CD8-positive, alpha-beta memory T cell (primary cell): ENCODE data around the gene PRR36. TPM values are rescaled to one million over a fixed set of nuclear protein-coding genes. Genes with fewer than 3 reads are reported as not detected.
A peak's percentile ranks its signal among the peaks of the same experiment; 100 is the strongest.

Experiments
- CTCF ChIA-PET: fragments of 350-600 bp; sonication (Branson Sonifier 250); formaldehyde crosslinking; loops from one replicate; lab custom pipeline; 2021; ENCODE audit warnings: antibody characterized with exemption; lab: Charles Lee
- POLR2A ChIA-PET: fragments of 350-600 bp; sonication (Branson Sonifier 250); formaldehyde crosslinking; loops from one replicate; lab custom pipeline; 2021; ENCODE audit warnings: antibody characterized with exemption; lab: Charles Lee
- DNase-seq, 5 donors: peaks; one replicate each; pipeline versions ENCODE4 v3.0.0 to v3.0.0-alpha.2; 2020 to 2022; ENCODE audit warnings: mixed read lengths in 1 of 5
- H3K27ac ChIP-seq: one replicate; pipeline ENCODE4 v1.7.0; 2013; ENCODE audit warnings: low read depth, mild to moderate bottlenecking, low read length, moderate library complexity
- H3K27me3 ChIP-seq: 2 replicates; pipeline ENCODE4 v1.7.0; 2013; ENCODE audit warnings: low read length, mild to moderate bottlenecking; ENCODE audit not compliant: insufficient read depth, poor library complexity, severe bottlenecking
- H3K36me3 ChIP-seq: 2 replicates; pipeline ENCODE4 v1.7.0; 2013; ENCODE audit warnings: mild to moderate bottlenecking, low read length, moderate library complexity; ENCODE audit not compliant: insufficient read depth
- H3K4me1 ChIP-seq: 2 replicates; pipeline ENCODE4 v1.7.0; 2013; ENCODE audit warnings: mild to moderate bottlenecking, low read length, moderate library complexity; ENCODE audit not compliant: insufficient read depth
- H3K4me3 ChIP-seq: 2 replicates; pipeline ENCODE4 v1.7.0; 2013; ENCODE audit warnings: mild to moderate bottlenecking, low read length
- H3K9me3 ChIP-seq: 2 replicates; pipeline ENCODE4 v1.7.0; 2013; ENCODE audit warnings: mild to moderate bottlenecking, low read length
- H3K27ac Mint-ChIP-seq, 8 donors: one replicate each; pipeline ENCODE4 v1.8.0; 2020 to 2021; ENCODE audit warnings: mixed read lengths in 8 of 8, mild to moderate bottlenecking in 6 of 8, inconsistent platforms in 3 of 8, moderate library complexity in 3 of 8
- H3K27me3 Mint-ChIP-seq, 2 donors: one replicate each; pipeline ENCODE4 v1.8.0; 2020 to 2021; ENCODE audit warnings: mixed read lengths in 2 of 2, mild to moderate bottlenecking in 1 of 2, moderate library complexity in 1 of 2
- H3K36me3 Mint-ChIP-seq, 3 donors: one replicate each; pipeline ENCODE4 v1.8.0; 2020 to 2021; ENCODE audit warnings: mixed read lengths in 3 of 3, inconsistent platforms in 1 of 3, mild to moderate bottlenecking in 1 of 3
- H3K4me1 Mint-ChIP-seq, 3 donors: one replicate each; pipeline ENCODE4 v1.8.0; 2020 to 2021; ENCODE audit warnings: mixed read lengths in 3 of 3, inconsistent platforms in 1 of 3, mild to moderate bottlenecking in 1 of 3
- H3K4me3 Mint-ChIP-seq, 7 donors: one replicate each; pipeline ENCODE4 v1.8.0; 2020 to 2021; ENCODE audit warnings: mixed read lengths in 7 of 7, mild to moderate bottlenecking in 6 of 7, moderate library complexity in 4 of 7, inconsistent platforms in 2 of 7
- H3K9me3 Mint-ChIP-seq, 5 donors: one replicate each; pipeline ENCODE4 v1.8.0; 2020 to 2022; ENCODE audit warnings: mixed read lengths in 5 of 5, mild to moderate bottlenecking in 3 of 5, moderate library complexity in 2 of 5, inconsistent platforms in 1 of 5
- polyA plus RNA-seq: library from polyadenylated mRNA; unstranded; fragments of 300-500 nt; fragmentation: Illumina TruSeq; gene quantifications from one replicate; pipeline ENCODE4 v1.2.3, GENCODE V29; 2021
- total RNA-seq, 2 experiments: library from RNA; stranded (reverse); gene quantifications; one replicate each; pipeline ENCODE4 v1.2.3, GENCODE V29; 2021

PRR36 gene
- total and polyA plus RNA-seq, 3 experiments from 2014 or later = not detected

DNA sequence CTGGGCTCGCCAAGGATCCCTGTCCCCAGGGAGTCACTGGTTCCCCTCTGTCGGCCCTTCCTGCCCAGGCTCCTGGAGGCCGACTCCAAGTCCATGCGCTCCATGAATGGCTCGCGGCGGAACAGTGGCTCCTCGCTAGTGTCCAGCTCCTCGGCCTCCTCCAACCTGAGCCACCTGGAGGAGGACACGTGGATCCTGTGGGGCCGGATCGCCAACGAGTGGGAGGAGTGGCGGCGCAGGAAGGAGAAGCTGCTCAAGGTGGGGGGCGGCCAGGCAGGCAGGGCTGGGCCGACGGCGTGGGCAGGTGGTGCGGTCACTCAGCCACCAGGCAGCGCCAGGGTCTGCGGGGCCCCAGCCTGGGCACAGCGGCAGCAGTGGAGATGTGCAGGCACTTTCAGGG is 26.5 kb downstream of the PRR36 start:
- no peaks in the 10 kb centered on the region for H3K9me3 ChIP-seq
- Mint-ChIP-seq H3K9me3 (no peaks in the 10 kb centered on the region), H3K4me3 (no peak overlapping the region), H3K4me1 (no peaks in the 10 kb centered on the region), H3K27ac (no peak overlapping the region), H3K36me3 (no peaks in the 10 kb centered on the region), H3K27me3 (no peaks in the 10 kb centered on the region)
- POLR2A ChIA-PET = no interaction called here
- CTCF ChIA-PET = interaction anchor here (0.6 kb wide), 1 partner anchor 189 kb away, joined by 3 read pairs; no protein-coding TSS in a partner anchor
- DNase-seq = no peak
- H3K27me3 ChIP-seq = no peaks in the 10 kb centered on the region
- H3K4me3 ChIP-seq = no peak overlapping the region
- no peak overlapping the region for H3K27ac ChIP-seq
- H3K36me3 ChIP-seq = no peaks in the 10 kb centered on the region
- H3K4me1 ChIP-seq = no peaks in the 10 kb centered on the region

DNA sequence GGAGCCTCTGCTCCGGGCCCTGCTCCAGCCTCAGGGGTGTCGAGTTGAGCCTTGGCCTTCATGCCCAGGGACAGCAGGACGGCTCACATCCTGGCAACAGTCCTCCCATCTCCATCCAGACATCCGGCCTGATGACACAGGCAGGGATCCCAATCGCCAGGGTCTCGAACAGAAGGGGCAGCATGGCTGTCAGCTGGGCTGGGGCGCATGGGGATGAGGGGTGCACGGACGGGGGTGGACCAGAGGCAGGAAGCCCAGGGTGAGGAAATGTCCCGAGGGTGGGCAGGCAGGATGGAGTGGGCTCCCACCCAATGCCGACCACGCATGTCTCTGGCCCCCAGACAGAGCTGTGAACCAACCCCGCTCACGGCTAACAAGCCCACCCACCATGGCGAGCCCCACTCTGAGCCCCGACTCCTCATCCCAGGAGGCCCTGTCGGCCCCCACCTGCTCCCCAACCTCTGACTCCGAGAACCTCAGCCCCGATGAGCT is 28.0 kb downstream of the PRR36 start:
- no peak overlapping the region for H3K4me3 Mint-ChIP-seq
- POLR2A ChIA-PET = no interaction called here
- no peaks in the 10 kb centered on the region for H3K27me3 Mint-ChIP-seq
- CTCF ChIA-PET = no interaction called here
- H3K4me3 ChIP-seq = no peak overlapping the region
- no peaks in the 10 kb centered on the region for H3K36me3 Mint-ChIP-seq
- no peak overlapping the region for H3K27ac Mint-ChIP-seq
- H3K9me3 ChIP-seq = no peaks in the 10 kb centered on the region
- no peaks in the 10 kb centered on the region for H3K4me1 ChIP-seq
- no peaks in the 10 kb centered on the region for H3K9me3 Mint-ChIP-seq
- no peaks in the 10 kb centered on the region for H3K36me3 ChIP-seq
- no peak for DNase-seq
- no peaks in the 10 kb centered on the region for H3K27me3 ChIP-seq
- H3K27ac ChIP-seq = no peak overlapping the region
- H3K4me1 Mint-ChIP-seq = no peaks in the 10 kb centered on the region

DNA sequence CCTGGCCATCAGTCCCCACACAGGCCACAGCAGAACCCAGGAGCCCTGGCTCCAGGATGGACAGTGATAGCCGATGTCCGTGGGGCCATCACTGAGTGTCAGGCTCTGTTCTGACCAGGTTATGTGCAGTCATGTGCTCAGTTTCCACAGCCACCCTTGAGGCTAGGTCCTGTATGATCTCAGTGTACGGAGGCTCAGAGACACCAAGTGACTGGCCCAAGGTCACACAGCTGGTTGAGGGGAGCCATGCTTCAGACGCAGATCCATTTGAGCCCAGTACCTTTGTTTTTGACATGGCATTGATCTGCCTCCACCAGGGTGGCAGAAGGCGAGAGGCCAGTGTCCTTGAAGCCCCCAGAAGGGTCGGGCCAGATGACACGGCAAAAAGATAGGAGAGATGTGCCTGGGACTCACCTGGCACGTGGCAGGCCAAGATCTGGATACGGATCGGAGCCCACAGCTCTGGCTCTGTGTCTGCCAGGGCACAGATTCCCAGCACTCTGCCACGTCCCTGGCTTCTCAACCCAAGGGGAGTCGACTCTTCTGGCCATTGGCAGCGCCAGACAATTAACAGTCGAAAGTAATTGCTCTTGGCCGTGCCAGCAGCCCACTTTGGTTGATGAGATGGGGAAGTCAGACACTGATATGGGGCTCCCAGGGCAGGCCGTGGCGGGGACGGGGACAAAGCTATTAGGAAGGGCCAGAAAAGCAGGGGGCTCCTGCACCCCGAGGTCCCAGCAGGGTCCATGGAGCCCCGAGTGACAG is 28.6 kb downstream of the PRR36 start:
- DNase-seq = no peak
- Histone ChIP-seq H3K4me3 (no peak overlapping the region), H3K27ac (no peak overlapping the region), H3K9me3 (no peaks in the 10 kb centered on the region), H3K36me3 (no peaks in the 10 kb centered on the region), H3K4me1 (no peaks in the 10 kb centered on the region), H3K27me3 (no peaks in the 10 kb centered on the region)
- Mint-ChIP-seq H3K27me3 (no peaks in the 10 kb centered on the region), H3K9me3 (no peaks in the 10 kb centered on the region), H3K4me3 (peak overlapping the region in 1 of 7 donors; percentile 61), H3K36me3 (no peaks in the 10 kb centered on the region), H3K27ac (no peak overlapping the region), H3K4me1 (no peaks in the 10 kb centered on the region)
- ChIA-PET CTCF (interaction anchor here (0.5 kb wide), 1 partner anchor 8 kb away, joined by 4 read pairs; no protein-coding TSS in a partner anchor), POLR2A (no interaction called here)

DNA sequence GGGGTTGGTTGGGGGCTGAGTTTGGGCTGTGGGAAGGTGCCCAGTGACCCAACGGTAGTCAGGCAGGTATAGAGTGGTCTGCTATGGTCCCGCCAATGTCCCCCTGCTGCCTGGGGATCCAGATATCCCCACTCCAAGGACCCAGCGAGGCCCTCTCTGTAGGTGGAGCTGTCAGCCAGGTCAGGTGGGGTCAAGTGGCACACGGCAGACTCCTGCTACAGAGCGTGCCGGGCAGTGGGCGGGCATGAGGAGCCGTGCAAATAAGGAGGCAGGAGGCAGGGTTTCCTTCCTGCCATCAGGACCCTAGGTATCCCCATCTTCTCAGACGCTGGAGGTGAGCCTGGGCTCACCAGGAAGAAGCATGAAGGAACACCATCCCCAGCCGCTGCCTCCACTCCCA is 29.2 kb downstream of the PRR36 start:
- Histone ChIP-seq H3K27me3 (no peaks in the 10 kb centered on the region), H3K36me3 (no peaks in the 10 kb centered on the region), H3K4me1 (no peaks in the 10 kb centered on the region), H3K9me3 (no peaks in the 10 kb centered on the region), H3K4me3 (no peak overlapping the region), H3K27ac (no peak overlapping the region)
- H3K9me3 Mint-ChIP-seq = no peaks in the 10 kb centered on the region
- no peaks in the 10 kb centered on the region for H3K36me3 Mint-ChIP-seq
- ChIA-PET CTCF (interaction anchor here (0.5 kb wide), 1 partner anchor 9 kb away, joined by 4 read pairs; no protein-coding TSS in a partner anchor), POLR2A (no interaction called here)
- no peak for DNase-seq
- no peaks in the 10 kb centered on the region for H3K27me3 Mint-ChIP-seq
- H3K4me1 Mint-ChIP-seq = no peaks in the 10 kb centered on the region
- no peak overlapping the region for H3K27ac Mint-ChIP-seq
- no peak overlapping the region for H3K4me3 Mint-ChIP-seq

DNA sequence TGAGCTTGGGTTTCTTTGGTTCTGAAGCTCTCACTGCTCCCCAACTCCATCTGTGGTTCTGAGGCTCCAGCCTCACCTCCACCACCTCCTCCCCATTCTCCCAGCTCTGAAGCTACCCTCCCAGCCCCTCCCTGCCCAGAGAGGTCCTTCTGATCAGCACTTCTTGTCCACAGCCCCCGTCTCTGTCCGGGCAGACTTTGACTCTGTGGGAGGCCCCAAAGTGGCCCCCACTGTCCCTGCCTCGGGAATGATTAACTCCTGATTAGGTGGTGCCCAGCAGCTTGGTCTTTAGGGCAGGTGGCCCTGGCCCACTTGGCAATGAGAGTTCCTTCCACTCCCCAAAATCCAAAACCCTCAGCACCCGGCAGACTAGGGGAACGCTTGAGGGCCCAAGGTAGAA is 29.8 kb downstream of the PRR36 start:
- CTCF ChIA-PET = no interaction called here
- Mint-ChIP-seq H3K4me3 (no peak overlapping the region), H3K27me3 (no peaks in the 10 kb centered on the region), H3K9me3 (no peaks in the 10 kb centered on the region), H3K27ac (no peak overlapping the region), H3K4me1 (no peaks in the 10 kb centered on the region), H3K36me3 (no peaks in the 10 kb centered on the region)
- Histone ChIP-seq H3K4me1 (no peaks in the 10 kb centered on the region), H3K4me3 (no peak overlapping the region), H3K9me3 (no peaks in the 10 kb centered on the region), H3K27me3 (no peaks in the 10 kb centered on the region), H3K36me3 (no peaks in the 10 kb centered on the region), H3K27ac (no peak overlapping the region)
- POLR2A ChIA-PET = no interaction called here
- DNase-seq = no peak

- no peak overlapping the region for H3K4me3 ChIP-seq
- Mint-ChIP-seq H3K9me3 (no peaks in the 10 kb centered on the region), H3K4me3 (no peak overlapping the region), H3K27me3 (no peaks in the 10 kb centered on the region), H3K4me1 (no peaks in the 10 kb centered on the region), H3K36me3 (peaks cover 0 to 2% (median 0%) of the 10 kb centered on the region in 3 donors), H3K27ac (no peak overlapping the region)
- DNase-seq = no peak
- no peaks in the 10 kb centered on the region for H3K36me3 ChIP-seq
- H3K27me3 ChIP-seq = no peaks in the 10 kb centered on the region
- ChIA-PET CTCF (no interaction called here), POLR2A (interaction anchor here (0.7 kb wide), 1 partner anchor 43 kb away, joined by 3 read pairs; no protein-coding TSS in a partner anchor)
- no peaks in the 10 kb centered on the region for H3K4me1 ChIP-seq
- no peak overlapping the region for H3K27ac ChIP-seq
- H3K9me3 ChIP-seq = no peaks in the 10 kb centered on the region
Observed at GRCh38 chr19:7843521-7843920, 30.7 kb downstream of the PRR36 start.

- CTCF ChIA-PET = no interaction called here
- H3K27me3 Mint-ChIP-seq = no peaks in the 10 kb centered on the region
- H3K4me3 ChIP-seq = no peak overlapping the region
- no peaks in the 10 kb centered on the region for H3K4me1 ChIP-seq
- no peaks in the 10 kb centered on the region for H3K27me3 ChIP-seq
- H3K27ac ChIP-seq = no peak overlapping the region
- no peaks in the 10 kb centered on the region for H3K9me3 Mint-ChIP-seq
- no peaks in the 10 kb centered on the region for H3K4me1 Mint-ChIP-seq
- peaks cover 0 to 2% (median 0%) of the 10 kb centered on the region in 3 donors for H3K36me3 Mint-ChIP-seq
- H3K9me3 ChIP-seq = no peaks in the 10 kb centered on the region
- H3K36me3 ChIP-seq = no peaks in the 10 kb centered on the region
- H3K27ac Mint-ChIP-seq = no peak overlapping the region
- POLR2A ChIA-PET = no interaction called here
- no peak overlapping the region for H3K4me3 Mint-ChIP-seq
- no peak for DNase-seq
Observed at GRCh38 chr19:7842661-7843294, 31.4 kb downstream of the PRR36 start.
